Hepatocyte (in vitro differentiated cells): ENCODE results near the gene SLITRK6. TPM values are rescaled to one million over a fixed set of nuclear protein-coding genes. Genes with fewer than 3 reads are reported as not detected.

Source experiments
- DNase-seq: peaks from one replicate; pipeline ENCODE4 v3.0.0-alpha.2; 2016; ENCODE audit warnings: low spot score
- H2AFZ ChIP-seq: fragments of 200-600 bp; sonication (generic); 2 replicates; pipeline ENCODE4 v1.6.0; 2016; ENCODE audit warnings: antibody characterized with exemption, mild to moderate bottlenecking
- H3K27ac ChIP-seq: fragments of 200-600 bp; sonication (generic); 2 replicates; pipeline ENCODE4 v1.5.1; 2016; ENCODE audit warnings: mild to moderate bottlenecking
- H3K27me3 ChIP-seq: fragments of 200-600 bp; sonication (generic); 2 replicates; pipeline ENCODE4 v1.6.1; 2016
- H3K36me3 ChIP-seq: fragments of 200-600 bp; sonication (generic); replicated peaks from 2 replicates; pipeline ENCODE4 v1.5.1; 2016; ENCODE audit warnings: low read depth; ENCODE audit not compliant: insufficient read depth
- H3K4me1 ChIP-seq: fragments of 200-600 bp; sonication (generic); 2 replicates; pipeline ENCODE4 v1.5.1; 2016; ENCODE audit warnings: mild to moderate bottlenecking, moderate library complexity; ENCODE audit not compliant: insufficient read depth
- H3K4me2 ChIP-seq: fragments of 200-600 bp; sonication (generic); 2 replicates; pipeline ENCODE4 v1.6.0; 2016
- H3K4me3 ChIP-seq: fragments of 200-600 bp; sonication (generic); 2 replicates; pipeline ENCODE4 v1.5.1; 2016; ENCODE audit warnings: mild to moderate bottlenecking
- H3K79me2 ChIP-seq: fragments of 200-600 bp; sonication (generic); 2 replicates; pipeline ENCODE4 v1.6.0; 2017; ENCODE audit warnings: mild to moderate bottlenecking
- H3K9me2 ChIP-seq: fragments of 200-600 bp; sonication (generic); replicated peaks from 2 replicates; pipeline ENCODE4 v1.6.0; 2017; ENCODE audit warnings: mild to moderate bottlenecking; ENCODE audit not compliant: insufficient read depth
- H3K9me3 ChIP-seq: fragments of 200-600 bp; sonication (generic); 2 replicates; pipeline ENCODE4 v1.5.1; 2016; ENCODE audit warnings: low read depth, mild to moderate bottlenecking
- H4K20me1 ChIP-seq: fragments of 200-600 bp; sonication (generic); 2 replicates; pipeline ENCODE4 v1.6.0; 2016; ENCODE audit warnings: mild to moderate bottlenecking; ENCODE audit not compliant: insufficient read depth, poor library complexity, severe bottlenecking
- CTCF ChIP-seq: fragments of 200-600 bp; sonication (generic); IDR thresholded peaks from 2 replicates; pipeline ENCODE4 v1.5.1; 2016; ENCODE audit warnings: antibody characterized with exemption, mild to moderate bottlenecking; ENCODE audit not compliant: poor library complexity
- EZH2 ChIP-seq: fragments of 200-600 bp; sonication (generic); IDR thresholded peaks from 2 replicates; pipeline ENCODE4 v1.6.1; 2016; ENCODE audit warnings: antibody characterized with exemption, mild to moderate bottlenecking, borderline replicate concordance
- EZH2phosphoT487 ChIP-seq: fragments of 200-600 bp; sonication (generic); IDR thresholded peaks from one replicate; pipeline ENCODE4 v1.6.1; 2018; ENCODE audit warnings: antibody characterized with exemption, mild to moderate bottlenecking, low read depth, moderate library complexity; ENCODE audit not compliant: unreplicated experiment, severe bottlenecking
- WGBS: methylation state at CpG from one replicate; pipeline ENCODE4 v1.1.6; 2016; ENCODE audit warnings: low lambda C conversion rate; ENCODE audit errors: missing lambda C conversion rate; 5-methylcytosine and 5-hydroxymethylcytosine counted together
- polyA plus RNA-seq: library from polyadenylated mRNA; unstranded; fragments of >200 nt; fragmentation: Nextera tagmentation; extraction: Ambion mirVana; gene quantifications from 2 replicates; pipeline ENCODE4 v1.2.1, GENCODE V29; 2016
- total RNA-seq: library from RNA; depleted of rRNA; stranded (reverse); fragments of >200 nt; gene quantifications from 2 replicates; pipeline ENCODE4 v1.2.3, GENCODE V29; 2014

Gene SLITRK6
- total and polyA plus RNA-seq, 2 experiments from 2014 or later, result 9.8 to 22.4 TPM

GRCh38 chr13:85823832-85824231, 24.6 kb upstream of the SLITRK6 start:
- TF ChIP-seq EZH2 (no peak), EZH2phosphoT487 (no peak), CTCF (no peak)
- Histone ChIP-seq H3K4me3 (no peak overlapping the region), H3K27me3 (no peaks in the 10 kb centered on the region), H3K36me3 (no peaks in the 10 kb centered on the region), H3K4me2 (no peak overlapping the region), H3K9me3 (no peaks in the 10 kb centered on the region), H2AFZ (no peak overlapping the region), H3K79me2 (no peaks in the 10 kb centered on the region), H3K9me2 (no peaks in the 10 kb centered on the region), H4K20me1 (no peaks in the 10 kb centered on the region), H3K4me1 (no peaks in the 10 kb centered on the region), H3K27ac (no peak overlapping the region)
- DNase-seq, result no peak
- WGBS, result 92% methylated on average over 7 of the region's 7 CpGs

GRCh38 chr13:85819513-85819912, 20.3 kb upstream of the SLITRK6 start:
- Histone ChIP-seq H4K20me1 (no peaks in the 10 kb centered on the region), H2AFZ (no peak overlapping the region), H3K27ac (no peak overlapping the region), H3K79me2 (no peaks in the 10 kb centered on the region), H3K9me2 (no peaks in the 10 kb centered on the region), H3K4me1 (no peaks in the 10 kb centered on the region), H3K4me3 (no peak overlapping the region), H3K9me3 (no peaks in the 10 kb centered on the region), H3K36me3 (no peaks in the 10 kb centered on the region), H3K4me2 (no peak overlapping the region), H3K27me3 (no peaks in the 10 kb centered on the region)
- no peak for DNase-seq
- TF ChIP-seq EZH2phosphoT487, result no peak
- no peak for TF ChIP-seq CTCF
- no peak for TF ChIP-seq EZH2
- 71% methylated on average over 2 of the region's 2 CpGs for WGBS

- no peaks in the 10 kb centered on the region for H3K9me3 ChIP-seq
These were observed 17.2 kb upstream of the SLITRK6 start for GRCh38 chr13:85816413-85816812.

More at GRCh38 chr13:85816413-85816812, 17.2 kb upstream of the SLITRK6 start:
- Histone ChIP-seq H3K79me2 (no peaks in the 10 kb centered on the region), H3K27ac (no peak overlapping the region), H2AFZ (no peak overlapping the region), H3K4me2 (no peak overlapping the region), H3K9me2 (no peaks in the 10 kb centered on the region), H3K36me3 (no peaks in the 10 kb centered on the region), H3K4me3 (no peak overlapping the region), H3K4me1 (no peaks in the 10 kb centered on the region), H4K20me1 (no peaks in the 10 kb centered on the region), H3K27me3 (no peaks in the 10 kb centered on the region)
- DNase-seq, result no peak
- TF ChIP-seq EZH2 (no peak), CTCF (no peak), EZH2phosphoT487 (no peak)
